ENCODE results near the gene TRIM33.

DNA sequence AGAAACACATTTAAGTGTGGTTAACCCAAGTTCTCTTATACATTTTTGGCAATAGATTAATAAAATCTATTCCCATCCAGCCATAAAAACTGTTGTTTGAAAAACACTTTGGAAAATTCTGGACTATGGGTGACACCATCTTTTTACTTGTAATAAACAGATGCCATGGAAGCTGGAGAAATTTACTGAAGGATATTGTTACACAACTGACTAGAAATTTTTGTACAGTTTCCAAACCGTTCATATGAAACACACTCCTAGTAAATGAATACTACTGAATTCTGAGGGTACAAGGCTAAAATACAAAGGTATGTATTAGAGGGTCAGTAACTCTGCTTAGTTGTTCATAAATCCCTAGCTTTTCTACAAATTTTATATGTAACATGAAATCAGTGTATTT lies 48.7 kb downstream of the TRIM33 start:
- TF ChIP-seq, protein P1, sequence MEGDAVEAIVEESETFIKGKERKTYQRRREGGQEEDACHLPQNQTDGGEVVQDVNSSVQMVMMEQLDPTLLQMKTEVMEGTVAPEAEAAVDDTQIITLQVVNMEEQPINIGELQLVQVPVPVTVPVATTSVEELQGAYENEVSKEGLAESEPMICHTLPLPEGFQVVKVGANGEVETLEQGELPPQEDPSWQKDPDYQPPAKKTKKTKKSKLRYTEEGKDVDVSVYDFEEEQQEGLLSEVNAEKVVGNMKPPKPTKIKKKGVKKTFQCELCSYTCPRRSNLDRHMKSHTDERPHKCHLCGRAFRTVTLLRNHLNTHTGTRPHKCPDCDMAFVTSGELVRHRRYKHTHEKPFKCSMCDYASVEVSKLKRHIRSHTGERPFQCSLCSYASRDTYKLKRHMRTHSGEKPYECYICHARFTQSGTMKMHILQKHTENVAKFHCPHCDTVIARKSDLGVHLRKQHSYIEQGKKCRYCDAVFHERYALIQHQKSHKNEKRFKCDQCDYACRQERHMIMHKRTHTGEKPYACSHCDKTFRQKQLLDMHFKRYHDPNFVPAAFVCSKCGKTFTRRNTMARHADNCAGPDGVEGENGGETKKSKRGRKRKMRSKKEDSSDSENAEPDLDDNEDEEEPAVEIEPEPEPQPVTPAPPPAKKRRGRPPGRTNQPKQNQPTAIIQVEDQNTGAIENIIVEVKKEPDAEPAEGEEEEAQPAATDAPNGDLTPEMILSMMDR (IDR thresholded peaks at IDR 0.05; ENCODE audit: insufficient read depth, low read length) = no peak
- no peak for TF ChIP-seq GABPA (IDR thresholded peaks at IDR 0.05; ENCODE audit: low read depth)

Data from HL-60 (cell line).